Measurements from ENCODE around the gene SPATC1L. TPM values are rescaled to one million over a fixed set of nuclear protein-coding genes. Genes with fewer than 3 reads are reported as not detected.

The SPATC1L gene
- total RNA-seq, 4 donors from 2014 or later: 1.3 to 22.0 (median 7.0) TPM

DNA sequence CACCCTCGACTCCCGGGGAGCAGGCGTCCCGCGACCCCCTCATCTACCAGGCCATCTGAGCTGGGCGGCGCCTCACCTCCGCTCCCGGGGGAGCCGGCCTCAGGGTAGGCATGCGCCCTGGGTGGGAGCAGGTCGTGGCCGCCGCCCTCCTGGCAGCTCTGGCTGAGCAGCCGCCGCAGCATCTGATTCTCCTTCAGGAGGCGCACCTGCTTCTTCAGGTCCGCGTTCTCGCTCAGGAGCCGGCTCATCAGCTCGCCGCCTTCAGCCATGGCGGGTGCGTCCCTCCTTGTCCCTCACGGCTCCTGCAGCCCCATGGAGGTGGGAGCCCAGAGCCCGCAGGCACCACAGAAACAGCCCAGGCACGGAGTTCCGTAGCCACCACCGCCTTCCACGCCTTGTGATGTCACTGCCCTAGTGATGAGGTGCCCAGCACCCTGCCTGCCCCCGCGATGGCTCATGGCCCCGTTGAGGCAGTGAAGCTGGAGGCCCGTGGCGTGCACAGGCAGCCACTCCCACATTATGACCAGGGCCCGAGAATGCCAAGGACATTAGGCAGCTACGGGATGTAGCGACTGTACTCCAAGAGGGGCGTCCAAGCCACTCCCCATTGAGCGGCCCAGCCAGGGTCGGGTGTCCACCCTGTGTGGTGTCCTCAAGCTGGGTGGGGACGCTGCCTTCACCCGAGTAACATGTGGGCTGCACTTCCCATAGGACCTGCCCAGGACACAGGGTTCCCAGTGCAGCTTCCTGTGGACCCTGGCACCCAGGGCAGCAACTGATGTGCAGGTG, 1.5 kb downstream of the SPATC1L start:
- peaks cover 0 to 20% (median 0%) of the 10 kb centered on the region in 4 donors for H3K27me3 ChIP-seq
- no peaks in the 10 kb centered on the region for H3K9me3 ChIP-seq
- WGBS: 94% methylated on average over 40 of the region's 44 CpGs
- no peak overlapping the region for H3K4me3 ChIP-seq
- H3K4me1 ChIP-seq: peaks cover 5 to 34% (median 11%) of the 10 kb centered on the region in 4 donors
- H3K36me3 ChIP-seq: peaks cover 0 to 4% (median 0%) of the 10 kb centered on the region in 4 donors
- TF ChIP-seq EP300 (IDR thresholded peaks at IDR 0.05) (no peak), POLR2A (IDR thresholded peaks at IDR 0.05; ENCODE audit: low read depth) (no peak), POLR2AphosphoS5 (IDR thresholded peaks at IDR 0.05) (no peak)
- TF ChIP-seq, protein P1, sequence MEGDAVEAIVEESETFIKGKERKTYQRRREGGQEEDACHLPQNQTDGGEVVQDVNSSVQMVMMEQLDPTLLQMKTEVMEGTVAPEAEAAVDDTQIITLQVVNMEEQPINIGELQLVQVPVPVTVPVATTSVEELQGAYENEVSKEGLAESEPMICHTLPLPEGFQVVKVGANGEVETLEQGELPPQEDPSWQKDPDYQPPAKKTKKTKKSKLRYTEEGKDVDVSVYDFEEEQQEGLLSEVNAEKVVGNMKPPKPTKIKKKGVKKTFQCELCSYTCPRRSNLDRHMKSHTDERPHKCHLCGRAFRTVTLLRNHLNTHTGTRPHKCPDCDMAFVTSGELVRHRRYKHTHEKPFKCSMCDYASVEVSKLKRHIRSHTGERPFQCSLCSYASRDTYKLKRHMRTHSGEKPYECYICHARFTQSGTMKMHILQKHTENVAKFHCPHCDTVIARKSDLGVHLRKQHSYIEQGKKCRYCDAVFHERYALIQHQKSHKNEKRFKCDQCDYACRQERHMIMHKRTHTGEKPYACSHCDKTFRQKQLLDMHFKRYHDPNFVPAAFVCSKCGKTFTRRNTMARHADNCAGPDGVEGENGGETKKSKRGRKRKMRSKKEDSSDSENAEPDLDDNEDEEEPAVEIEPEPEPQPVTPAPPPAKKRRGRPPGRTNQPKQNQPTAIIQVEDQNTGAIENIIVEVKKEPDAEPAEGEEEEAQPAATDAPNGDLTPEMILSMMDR (IDR thresholded peaks at IDR 0.05): no peak
- no peak overlapping the region for H3K27ac ChIP-seq (replicated peaks in 1 of 4)
- peak; percentile 90 for DNase-seq (ENCODE audit: extremely low spot score)
- intact Hi-C loops (cut with DNase I): loop anchor here (5.0 kb wide), 1 partner anchor 35 kb away; no protein-coding TSS in a partner anchor

DNA sequence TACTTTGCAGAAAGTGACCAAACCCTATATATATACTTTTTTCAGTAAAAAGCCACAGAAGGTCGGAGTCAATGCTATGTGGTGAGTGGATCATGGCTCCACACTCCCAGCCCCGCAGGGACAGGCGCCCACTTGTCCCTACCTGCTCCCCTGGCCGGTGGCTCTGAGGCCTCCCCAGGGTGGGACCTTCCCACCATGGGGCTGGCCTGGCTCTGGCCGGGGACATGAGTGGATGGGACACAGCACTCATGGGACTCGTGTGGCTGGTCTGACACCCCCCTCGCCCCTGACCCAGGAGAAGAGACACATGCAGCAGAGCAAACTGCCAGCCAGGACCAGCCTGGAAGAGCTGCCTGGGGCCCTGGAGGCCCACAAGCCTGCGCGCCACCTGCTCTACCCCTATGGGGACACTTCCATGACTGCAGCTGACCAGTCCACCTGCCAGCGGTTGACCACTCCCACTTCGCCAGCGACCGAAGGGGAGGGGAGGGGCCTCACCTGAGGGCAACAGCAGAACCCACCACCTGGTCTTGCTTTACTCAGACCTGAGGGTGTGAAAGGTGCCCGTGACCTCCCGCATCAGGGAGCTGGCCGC, 2.2 kb downstream of the SPATC1L start:
- Histone ChIP-seq H3K4me1 (peaks cover 0 to 32% (median 10%) of the 10 kb centered on the region in 4 donors), H3K4me3 (no peak overlapping the region), H3K36me3 (peaks cover 0 to 4% (median 0%) of the 10 kb centered on the region in 4 donors), H3K9me3 (no peaks in the 10 kb centered on the region), H3K27ac (replicated peaks in 1 of 4) (no peak overlapping the region), H3K27me3 (peaks cover 0 to 20% (median 0%) of the 10 kb centered on the region in 4 donors)
- intact Hi-C loops (cut with DNase I): loop anchor here (5.0 kb wide), 1 partner anchor 35 kb away; no protein-coding TSS in a partner anchor
- TF ChIP-seq EP300 (IDR thresholded peaks at IDR 0.05): no peak
- TF ChIP-seq, protein P1 (IDR thresholded peaks at IDR 0.05): no peak
- DNase-seq (ENCODE audit: extremely low spot score): peak; percentile 91
- 96% methylated on average over 10 of the region's 16 CpGs for WGBS

DNA sequence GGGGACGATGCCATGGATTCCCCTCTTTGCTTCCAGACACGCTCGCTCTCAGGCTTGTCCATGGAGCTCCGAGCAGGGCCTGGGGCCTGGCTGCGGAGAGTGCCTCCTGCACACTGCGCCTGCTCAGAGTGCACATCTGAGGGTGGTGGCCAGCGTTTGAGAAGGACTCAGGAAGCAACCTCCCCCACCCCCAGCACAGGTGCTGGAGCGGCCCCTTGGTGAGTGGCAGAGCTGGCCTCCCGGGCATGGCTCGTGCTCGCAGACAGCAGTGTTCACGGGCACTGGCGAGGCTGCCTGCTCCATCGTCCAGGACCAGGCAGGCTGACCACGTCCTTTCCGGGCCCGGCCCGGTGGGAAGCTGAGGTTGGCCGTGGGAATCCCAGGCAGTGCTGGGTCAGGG, 2.8 kb downstream of the SPATC1L start:
- H3K9me3 ChIP-seq: no peaks in the 10 kb centered on the region
- 91% methylated on average over 19 of the region's 19 CpGs for WGBS
- intact Hi-C loops (cut with DNase I): loop anchor here (5.0 kb wide), 1 partner anchor 34 kb away; no protein-coding TSS in a partner anchor

DNA sequence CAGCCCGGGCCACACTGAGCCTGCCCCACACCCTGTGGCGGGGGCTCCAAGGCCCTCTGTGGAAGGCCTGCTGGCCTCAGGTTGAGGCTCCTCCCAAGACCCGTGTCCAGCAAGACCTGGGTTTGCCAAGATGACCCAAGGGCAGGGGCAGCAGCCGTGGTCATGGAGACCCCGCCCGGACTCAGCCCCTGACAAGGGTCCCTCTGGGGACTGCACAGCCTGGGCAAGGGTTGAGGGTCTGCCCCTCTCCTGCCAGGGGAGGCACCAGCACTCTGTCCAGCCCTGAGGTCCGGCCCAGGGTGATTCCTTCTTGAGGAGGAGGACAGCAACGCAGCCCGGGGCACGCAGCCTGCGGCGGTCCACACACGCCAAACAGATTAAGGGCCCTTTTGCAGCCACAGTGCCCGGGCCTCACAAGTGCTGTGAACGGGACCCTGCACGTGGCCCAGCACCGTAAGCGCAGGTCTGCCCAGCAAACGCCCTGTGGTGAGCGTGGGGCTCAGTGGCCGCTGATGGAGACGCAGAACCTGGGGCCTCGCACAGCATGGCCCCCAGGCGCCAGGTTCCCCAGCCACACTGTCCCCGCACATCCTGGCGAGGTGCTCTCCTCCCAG, 3.4 kb downstream of the SPATC1L start:
- peak; percentile 64 for DNase-seq (ENCODE audit: extremely low spot score)
- Histone ChIP-seq H3K27me3 (peaks cover 0 to 20% (median 0%) of the 10 kb centered on the region in 4 donors), H3K36me3 (peaks cover 0 to 4% (median 0%) of the 10 kb centered on the region in 4 donors), H3K4me1 (peaks cover 0 to 32% (median 10%) of the 10 kb centered on the region in 4 donors), H3K9me3 (no peaks in the 10 kb centered on the region), H3K4me3 (no peak overlapping the region), H3K27ac (replicated peaks in 1 of 4) (no peak overlapping the region)
- intact Hi-C loops (cut with DNase I): loop anchor here (5.0 kb wide), 1 partner anchor 34 kb away; no protein-coding TSS in a partner anchor
- TF ChIP-seq, protein P1 (IDR thresholded peaks at IDR 0.05): no peak
- no peak for TF ChIP-seq EP300 (IDR thresholded peaks at IDR 0.05)
- no peak for TF ChIP-seq POLR2AphosphoS5 (IDR thresholded peaks at IDR 0.05)
- TF ChIP-seq POLR2A (IDR thresholded peaks at IDR 0.05; ENCODE audit: low read depth): no peak
- 96% methylated on average over 5 of the region's 26 CpGs for WGBS

More for the DNA sequence above, 2.8 kb downstream of the SPATC1L start:
- peaks cover 0 to 20% (median 0%) of the 10 kb centered on the region in 4 donors for H3K27me3 ChIP-seq
- peaks cover 0 to 32% (median 10%) of the 10 kb centered on the region in 4 donors for H3K4me1 ChIP-seq
- no peak overlapping the region for H3K4me3 ChIP-seq
- H3K36me3 ChIP-seq: peaks cover 0 to 4% (median 0%) of the 10 kb centered on the region in 4 donors
- H3K27ac ChIP-seq (replicated peaks in 1 of 4): no peak overlapping the region
- DNase-seq (ENCODE audit: extremely low spot score): peak; percentile 75
- TF ChIP-seq EP300 (IDR thresholded peaks at IDR 0.05) (no peak), POLR2AphosphoS5 (IDR thresholded peaks at IDR 0.05) (no peak), POLR2A (IDR thresholded peaks at IDR 0.05; ENCODE audit: low read depth) (no peak)
- TF ChIP-seq, protein P1 (IDR thresholded peaks at IDR 0.05): no peak
